RPMI7951 (cell line): ENCODE data around the gene CTXN1. TPM values are rescaled to one million over a fixed set of nuclear protein-coding genes. Genes with fewer than 3 reads are reported as not detected.
"Not testable (repeated sequence)": the region's sequence is repeated elsewhere in the genome, so short reads cannot be mapped to it uniquely, and the experiment has no call there.

Experiments
- DNase-seq: peaks from one replicate; pipeline ENCODE4 v3.0.0-alpha.2; 2012; ENCODE audit warnings: low read depth
- total RNA-seq: library from RNA; depleted of rRNA; stranded (reverse); fragments of >200 nt; shearing (Covaris generic); gene quantifications from 2 replicates; pipeline ENCODE4 v1.2.3, GENCODE V29; 2014

The CTXN1 gene
- total RNA-seq, 1 experiment from 2014 or later = 1.2 TPM

- DNase-seq = peak; percentile 59
Measured at GRCh38 chr19:7925171-7925851, 624 bp downstream of the CTXN1 start.

GRCh38 chr19:7924651-7925170, 1.2 kb downstream of the CTXN1 start:
- no peak for DNase-seq

- DNase-seq = no peak
Measured at GRCh38 chr19:7924241-7924640, 1.7 kb downstream of the CTXN1 start.

- no peak for DNase-seq
Measured at GRCh38 chr19:7923295-7924191, 2.4 kb downstream of the CTXN1 start.

- DNase-seq = no peak
Measured at GRCh38 chr19:7922836-7923195, 3.1 kb downstream of the CTXN1 start.

- DNase-seq = no peak
Measured at GRCh38 chr19:7921967-7922835, 3.7 kb downstream of the CTXN1 start.

GRCh38 chr19:7921302-7921966, 4.5 kb downstream of the CTXN1 start:
- DNase-seq = no peak

GRCh38 chr19:7920519-7921301, 5.2 kb downstream of the CTXN1 start:
- DNase-seq = peak; percentile 96

GRCh38 chr19:7919610-7920518, 6.1 kb downstream of the CTXN1 start, which contains the start of gene SNAPC2:
Gene SNAPC2 (plus strand): TSS chr19:7920338. CDS start chr19:7920367, 29 bp downstream.
- DNase-seq = peak; percentile 91

GRCh38 chr19:7918615-7919421, 7.1 kb downstream of the CTXN1 start:
- DNase-seq = no peak

GRCh38 chr19:7918062-7918614, 7.8 kb downstream of the CTXN1 start:
- DNase-seq = not testable (repeated sequence)

- no peak for DNase-seq
Measured at GRCh38 chr19:7917267-7918061, 8.5 kb downstream of the CTXN1 start.

- DNase-seq = no peak
Measured at GRCh38 chr19:7916955-7917266, 9.0 kb downstream of the CTXN1 start.

- DNase-seq = no peak
Measured at GRCh38 chr19:7916103-7916954, 9.6 kb downstream of the CTXN1 start.

- DNase-seq = no peak
Measured at GRCh38 chr19:7915250-7916102, 10.5 kb downstream of the CTXN1 start.
